ENCODE measurements around the gene TRIM6. TPM values are rescaled to one million over a fixed set of nuclear protein-coding genes. Genes with fewer than 3 reads are reported as not detected.
"Not testable (repeated sequence)": the region's sequence is repeated elsewhere in the genome, so short reads cannot be mapped to it uniquely, and the experiment has no call there.

The TRIM6 gene
- polyA plus RNA-seq, 3 donors = 0.11 to 0.44 (median 0.15) TPM

DNA sequence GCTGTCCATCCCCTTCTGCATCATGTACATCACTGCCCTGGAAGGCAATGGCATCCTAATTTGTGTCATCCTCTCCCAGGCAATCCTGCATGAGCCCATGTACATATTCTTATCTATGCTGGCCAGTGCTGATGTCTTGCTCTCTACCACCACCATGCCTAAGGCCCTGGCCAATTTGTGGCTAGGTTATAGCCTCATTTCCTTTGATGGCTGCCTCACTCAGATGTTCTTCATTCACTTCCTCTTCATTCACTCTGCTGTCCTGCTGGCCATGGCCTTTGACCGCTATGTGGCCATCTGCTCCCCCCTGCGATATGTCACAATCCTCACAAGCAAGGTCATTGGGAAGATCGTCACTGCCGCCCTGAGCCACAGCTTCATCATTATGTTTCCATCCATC lies 15.4 kb upstream of the TRIM6 start:
- intact Hi-C loops (cut with micrococcal nuclease) = no loop called here
- no peaks in the 10 kb centered on the region for H3K4me1 ChIP-seq (ENCODE audit: control insufficient read depth in 1 of 2, insufficient read depth in 2 of 2, low read length in 2 of 2)
- Mint-ChIP-seq H3K36me3 (no peaks in the 10 kb centered on the region), H3K27me3 (ENCODE audit: low read depth in 3 of 3) (peaks cover 0 to 1% (median 0%) of the 10 kb centered on the region in 3 donors), H3K4me3 (no peak overlapping the region), H3K4me1 (no peaks in the 10 kb centered on the region), H3K27ac (no peak overlapping the region), H3K9me3 (peaks cover 0 to 3% (median 0%) of the 10 kb centered on the region in 7 donors)
- no peaks in the 10 kb centered on the region for H3K79me2 ChIP-seq (ENCODE audit: insufficient read depth, low read length)
- no peaks in the 10 kb centered on the region for H4K20me1 ChIP-seq (ENCODE audit: insufficient read depth, low read length)
- no peak overlapping the region for H2AFZ ChIP-seq (ENCODE audit: insufficient read depth, low read depth, low read length, poor library complexity, severe bottlenecking)
- no peak overlapping the region for H3K9ac ChIP-seq (ENCODE audit: insufficient read depth, low read length, poor library complexity, severe bottlenecking)
- no peak overlapping the region for H3K27ac ChIP-seq (ENCODE audit: low read depth in 1 of 2, low read length in 2 of 2)
- no peak for DNase-seq
- TF ChIP-seq, protein P1, sequence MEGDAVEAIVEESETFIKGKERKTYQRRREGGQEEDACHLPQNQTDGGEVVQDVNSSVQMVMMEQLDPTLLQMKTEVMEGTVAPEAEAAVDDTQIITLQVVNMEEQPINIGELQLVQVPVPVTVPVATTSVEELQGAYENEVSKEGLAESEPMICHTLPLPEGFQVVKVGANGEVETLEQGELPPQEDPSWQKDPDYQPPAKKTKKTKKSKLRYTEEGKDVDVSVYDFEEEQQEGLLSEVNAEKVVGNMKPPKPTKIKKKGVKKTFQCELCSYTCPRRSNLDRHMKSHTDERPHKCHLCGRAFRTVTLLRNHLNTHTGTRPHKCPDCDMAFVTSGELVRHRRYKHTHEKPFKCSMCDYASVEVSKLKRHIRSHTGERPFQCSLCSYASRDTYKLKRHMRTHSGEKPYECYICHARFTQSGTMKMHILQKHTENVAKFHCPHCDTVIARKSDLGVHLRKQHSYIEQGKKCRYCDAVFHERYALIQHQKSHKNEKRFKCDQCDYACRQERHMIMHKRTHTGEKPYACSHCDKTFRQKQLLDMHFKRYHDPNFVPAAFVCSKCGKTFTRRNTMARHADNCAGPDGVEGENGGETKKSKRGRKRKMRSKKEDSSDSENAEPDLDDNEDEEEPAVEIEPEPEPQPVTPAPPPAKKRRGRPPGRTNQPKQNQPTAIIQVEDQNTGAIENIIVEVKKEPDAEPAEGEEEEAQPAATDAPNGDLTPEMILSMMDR (IDR thresholded peaks at IDR 0.05) = no peak
- H3K36me3 ChIP-seq (replicated peaks in 1 of 2; ENCODE audit: control insufficient read depth in 1 of 2, insufficient read depth in 2 of 2, low read length in 2 of 2) = no peaks in the 10 kb centered on the region
- WGBS (ENCODE audit: insufficient coverage) = 68% methylated on average over 4 of the region's 4 CpGs
- no peak overlapping the region for H3K4me2 ChIP-seq (replicated peaks; ENCODE audit: extremely low read depth, low read length, poor library complexity, severe bottlenecking)
- H3K27me3 ChIP-seq (ENCODE audit: control insufficient read depth in 2 of 2, insufficient read depth in 2 of 2, low read length in 2 of 2) = no peaks in the 10 kb centered on the region
- no peaks in the 10 kb centered on the region for H3K9me3 ChIP-seq (replicated peaks in 1 of 2; ENCODE audit: control insufficient read depth in 1 of 2, insufficient read depth in 1 of 2, low read length in 2 of 2)
- H3K4me3 ChIP-seq (replicated peaks in 1 of 3; ENCODE audit: low read depth in 2 of 3, low read length in 3 of 3) = no peak overlapping the region

DNA sequence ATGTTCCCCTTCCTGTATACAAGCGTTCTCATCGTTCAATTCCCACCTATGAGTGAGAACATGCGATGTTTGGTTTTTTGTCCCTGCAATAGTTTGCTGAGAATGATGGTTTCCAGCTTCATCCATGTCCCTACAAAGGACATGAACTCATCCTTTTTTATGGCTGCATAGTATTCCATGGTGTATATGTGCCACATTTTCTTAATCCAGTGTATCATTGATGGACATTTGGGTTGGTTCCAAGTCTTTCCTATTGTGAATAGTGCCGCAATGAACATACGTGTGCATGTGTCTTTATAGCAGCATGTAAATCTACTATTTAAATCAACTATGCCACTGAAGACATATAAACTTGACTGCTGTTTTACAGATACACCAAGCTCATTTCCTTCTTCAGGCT lies 12.0 kb upstream of the TRIM6 start:
- DNase-seq; intact Hi-C loops (cut with micrococcal nuclease); H3K9ac ChIP-seq (ENCODE audit: insufficient read depth, low read length, poor library complexity, severe bottlenecking); H3K9me3 ChIP-seq (replicated peaks in 1 of 2; ENCODE audit: control insufficient read depth in 1 of 2, insufficient read depth in 1 of 2, low read length in 2 of 2); H4K20me1 ChIP-seq (ENCODE audit: insufficient read depth, low read length); H2AFZ ChIP-seq (ENCODE audit: insufficient read depth, low read depth, low read length, poor library complexity, severe bottlenecking); H3K36me3 ChIP-seq (replicated peaks in 1 of 2; ENCODE audit: control insufficient read depth in 1 of 2, insufficient read depth in 2 of 2, low read length in 2 of 2); H3K27me3 ChIP-seq (ENCODE audit: control insufficient read depth in 2 of 2, insufficient read depth in 2 of 2, low read length in 2 of 2); H3K36me3 Mint-ChIP-seq; H3K4me2 ChIP-seq (replicated peaks; ENCODE audit: extremely low read depth, low read length, poor library complexity, severe bottlenecking); H3K27ac Mint-ChIP-seq; H3K4me1 Mint-ChIP-seq; H3K27me3 Mint-ChIP-seq (ENCODE audit: low read depth in 3 of 3); H3K4me3 Mint-ChIP-seq; H3K4me3 ChIP-seq (replicated peaks in 1 of 3; ENCODE audit: low read depth in 2 of 3, low read length in 3 of 3); H3K27ac ChIP-seq (ENCODE audit: low read depth in 1 of 2, low read length in 2 of 2); H3K4me1 ChIP-seq (ENCODE audit: control insufficient read depth in 1 of 2, insufficient read depth in 2 of 2, low read length in 2 of 2); H3K9me3 Mint-ChIP-seq; H3K79me2 ChIP-seq (ENCODE audit: insufficient read depth, low read length): not testable (repeated sequence)
- WGBS (ENCODE audit: insufficient coverage) = no CpG with 5 or more reads among the region's 5 CpGs

DNA sequence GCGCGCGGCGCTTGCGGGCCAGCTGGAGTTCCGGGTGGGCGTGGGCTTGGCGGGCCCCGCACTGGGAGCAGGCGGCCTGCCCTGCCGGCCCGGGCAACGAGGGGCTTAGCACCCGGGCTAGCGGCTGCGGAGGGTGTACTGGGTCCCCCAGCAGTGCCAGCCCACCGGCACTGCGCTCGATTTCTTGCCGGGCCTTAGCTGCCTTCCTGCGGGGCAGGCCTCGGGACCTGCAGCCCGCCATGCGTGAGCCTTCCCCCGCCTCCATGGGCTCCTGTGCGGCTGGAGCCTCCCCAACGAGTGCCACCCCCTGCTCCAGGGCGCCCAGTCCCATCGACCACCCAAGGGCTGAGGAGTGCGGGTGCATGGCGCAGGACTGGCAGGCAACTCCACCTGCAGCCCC lies 6.5 kb upstream of the TRIM6 start:
- H3K4me1 Mint-ChIP-seq; H3K36me3 Mint-ChIP-seq; H3K9me3 ChIP-seq (replicated peaks in 1 of 2; ENCODE audit: control insufficient read depth in 1 of 2, insufficient read depth in 1 of 2, low read length in 2 of 2); H3K4me1 ChIP-seq (ENCODE audit: control insufficient read depth in 1 of 2, insufficient read depth in 2 of 2, low read length in 2 of 2); H3K79me2 ChIP-seq (ENCODE audit: insufficient read depth, low read length); H3K9me3 Mint-ChIP-seq; H3K27me3 ChIP-seq (ENCODE audit: control insufficient read depth in 2 of 2, insufficient read depth in 2 of 2, low read length in 2 of 2); H3K27me3 Mint-ChIP-seq (ENCODE audit: low read depth in 3 of 3); H3K36me3 ChIP-seq (replicated peaks in 1 of 2; ENCODE audit: control insufficient read depth in 1 of 2, insufficient read depth in 2 of 2, low read length in 2 of 2); H3K27ac Mint-ChIP-seq; intact Hi-C loops (cut with micrococcal nuclease); DNase-seq; H3K4me2 ChIP-seq (replicated peaks; ENCODE audit: extremely low read depth, low read length, poor library complexity, severe bottlenecking); H3K4me3 Mint-ChIP-seq; H2AFZ ChIP-seq (ENCODE audit: insufficient read depth, low read depth, low read length, poor library complexity, severe bottlenecking); H3K27ac ChIP-seq (ENCODE audit: low read depth in 1 of 2, low read length in 2 of 2); H3K4me3 ChIP-seq (replicated peaks in 1 of 3; ENCODE audit: low read depth in 2 of 3, low read length in 3 of 3); H3K9ac ChIP-seq (ENCODE audit: insufficient read depth, low read length, poor library complexity, severe bottlenecking); H4K20me1 ChIP-seq (ENCODE audit: insufficient read depth, low read length): not testable (repeated sequence)
- WGBS (ENCODE audit: insufficient coverage) = 97% methylated on average over 31 of the region's 31 CpGs
